B cell (primary cell): Measurements from ENCODE around the gene RASGRP4.

Experiments used
- CTCF ChIP-seq: fragments of 200-600 bp; IDR thresholded peaks from one replicate; pipeline ENCODE4 v1.8.0; 2022; ENCODE audit warnings: antibody characterized with exemption, mild to moderate bottlenecking
- EZH2 ChIP-seq: IDR thresholded peaks from 2 replicates; pipeline ENCODE4 v1.6.1; 2012; ENCODE audit warnings: borderline replicate concordance, low read depth, mild to moderate bottlenecking, moderate library complexity, low read length; ENCODE audit not compliant: insufficient read depth, poor library complexity, severe bottlenecking

GRCh38 chr19:38399537-38399936 lies 26.5 kb downstream of the RASGRP4 start:
- TF ChIP-seq CTCF (no peak), EZH2 (no peak)
